Osteoblast (primary cell): Measurements from ENCODE around the gene STAT1. TPM values are rescaled to one million over a fixed set of nuclear protein-coding genes. Genes with fewer than 3 reads are reported as not detected.

ENCODE experiments used
- DNase-seq: peaks from one replicate; pipeline ENCODE4 v3.0.0; 2011; ENCODE audit warnings: low spot score, mixed read lengths; ENCODE audit not compliant: insufficient read length; ENCODE audit errors: missing footprints
- H2AFZ ChIP-seq: 2 replicates; pipeline ENCODE4 v1.6.0; 2011; ENCODE audit warnings: mild to moderate bottlenecking, low read length
- H3K27ac ChIP-seq: 2 replicates; pipeline ENCODE4 v1.5.1; 2011; ENCODE audit warnings: mild to moderate bottlenecking, low read depth, low read length, moderate library complexity
- H3K27me3 ChIP-seq: 2 replicates; pipeline ENCODE4 v1.6.0; 2012; ENCODE audit warnings: mild to moderate bottlenecking, control low read depth, inconsistent platforms, low read length, moderate library complexity; ENCODE audit not compliant: insufficient read depth
- H3K36me3 ChIP-seq: 2 replicates; pipeline ENCODE4 v1.5.1; 2011; ENCODE audit warnings: mild to moderate bottlenecking, low read length, control low read depth, moderate library complexity; ENCODE audit not compliant: insufficient read depth
- H3K4me1 ChIP-seq: 2 replicates; pipeline ENCODE4 v1.5.1; 2011; ENCODE audit warnings: mild to moderate bottlenecking, low read length, control low read depth, moderate library complexity; ENCODE audit not compliant: insufficient read depth
- H3K4me2 ChIP-seq: 2 replicates; pipeline ENCODE4 v1.6.0; 2011; ENCODE audit warnings: mild to moderate bottlenecking, low read length; ENCODE audit not compliant: insufficient read depth
- H3K4me3 ChIP-seq: fragments of 200-600 bp; sonication (generic); 3 replicates; pipeline ENCODE4 v1.5.1; 2012; ENCODE audit warnings: mild to moderate bottlenecking, low read length, inconsistent platforms; ENCODE audit not compliant: insufficient read depth
- H3K79me2 ChIP-seq: 2 replicates; pipeline ENCODE4 v1.6.0; 2012; ENCODE audit warnings: mild to moderate bottlenecking, low read length, control low read depth, inconsistent platforms; ENCODE audit not compliant: insufficient read depth
- H3K9me3 ChIP-seq: 2 replicates; pipeline ENCODE4 v1.5.1; 2011; ENCODE audit warnings: low read depth, low read length, control low read depth
- H4K20me1 ChIP-seq: 2 replicates; pipeline ENCODE4 v1.6.0; 2012; ENCODE audit warnings: mild to moderate bottlenecking, low read length, control low read depth; ENCODE audit not compliant: insufficient read depth
- CTCF ChIP-seq: IDR thresholded peaks from 2 replicates; pipeline ENCODE4 v1.5.1; 2011; ENCODE audit warnings: mild to moderate bottlenecking, low read depth, low read length, moderate library complexity; ENCODE audit errors: extremely low read depth
- total RNA-seq: library from RNA; depleted of rRNA; stranded (reverse); fragments of >200 nt; gene quantifications from 2 replicates; pipeline ENCODE4 v1.2.3, GENCODE V29; 2012

The STAT1 gene
- total RNA-seq, 1 donor = 530 TPM

GRCh38 chr2:191012346-191012745, 1.6 kb downstream of the STAT1 start:
- peak overlapping the region; percentile 92 for H3K4me3 ChIP-seq
- H3K27me3 ChIP-seq = no peaks in the 10 kb centered on the region
- peak overlapping the region; percentile 93 for H3K27ac ChIP-seq
- TF ChIP-seq CTCF = no peak
- no peaks in the 10 kb centered on the region for H3K9me3 ChIP-seq
- peaks cover 47% of the 10 kb centered on the region for H3K79me2 ChIP-seq
- DNase-seq = no peak
- H3K36me3 ChIP-seq = peaks cover 48% of the 10 kb centered on the region
- H4K20me1 ChIP-seq = peaks cover 34% of the 10 kb centered on the region
- H3K4me2 ChIP-seq = peak overlapping the region; percentile 98
- H2AFZ ChIP-seq = no peak overlapping the region
- peaks cover 36% of the 10 kb centered on the region for H3K4me1 ChIP-seq

- TF ChIP-seq CTCF = no peak
- H2AFZ ChIP-seq = no peak overlapping the region
- H3K27ac ChIP-seq = peak overlapping the region; percentile 10
- DNase-seq = no peak
- H3K36me3 ChIP-seq = peaks cover 59% of the 10 kb centered on the region
- no peaks in the 10 kb centered on the region for H3K9me3 ChIP-seq
- H4K20me1 ChIP-seq = peaks cover 39% of the 10 kb centered on the region
- peaks cover 36% of the 10 kb centered on the region for H3K4me1 ChIP-seq
- H3K79me2 ChIP-seq = peaks cover 52% of the 10 kb centered on the region
- peak overlapping the region; percentile 98 for H3K4me2 ChIP-seq
- no peaks in the 10 kb centered on the region for H3K27me3 ChIP-seq
- H3K4me3 ChIP-seq = peak overlapping the region; percentile 92
Observed at GRCh38 chr2:191010887-191011885, 2.8 kb downstream of the STAT1 start.

GRCh38 chr2:191009541-191010374, 4.2 kb downstream of the STAT1 start:
- H3K27me3 ChIP-seq = no peaks in the 10 kb centered on the region
- TF ChIP-seq CTCF = no peak
- no peak for DNase-seq
- H3K36me3 ChIP-seq = peaks cover 74% of the 10 kb centered on the region
- peaks cover 33% of the 10 kb centered on the region for H3K4me1 ChIP-seq
- H3K27ac ChIP-seq = peak overlapping the region; percentile 8
- H2AFZ ChIP-seq = no peak overlapping the region
- peak overlapping the region; percentile 6 for H3K4me2 ChIP-seq
- no peaks in the 10 kb centered on the region for H3K9me3 ChIP-seq
- peaks cover 62% of the 10 kb centered on the region for H3K79me2 ChIP-seq
- H3K4me3 ChIP-seq = no peak overlapping the region
- H4K20me1 ChIP-seq = peaks cover 44% of the 10 kb centered on the region

- no peak overlapping the region for H3K27ac ChIP-seq
- H3K36me3 ChIP-seq = peaks cover 88% of the 10 kb centered on the region
- peaks cover 58% of the 10 kb centered on the region for H3K79me2 ChIP-seq
- H4K20me1 ChIP-seq = peaks cover 38% of the 10 kb centered on the region
- no peak for DNase-seq
- no peaks in the 10 kb centered on the region for H3K9me3 ChIP-seq
- no peak overlapping the region for H3K4me2 ChIP-seq
- TF ChIP-seq CTCF = no peak
- peaks cover 28% of the 10 kb centered on the region for H3K4me1 ChIP-seq
- H3K4me3 ChIP-seq = no peak overlapping the region
- H3K27me3 ChIP-seq = no peaks in the 10 kb centered on the region
- no peak overlapping the region for H2AFZ ChIP-seq
Observed at GRCh38 chr2:191008286-191008685, 5.7 kb downstream of the STAT1 start.
